ENCODE results near the gene NAGS. TPM values are rescaled to one million over a fixed set of nuclear protein-coding genes. Genes with fewer than 3 reads are reported as not detected.
"Not testable (repeated sequence)": the region's sequence is repeated elsewhere in the genome, so short reads cannot be mapped to it uniquely, and the experiment has no call there.

The NAGS gene
- total RNA-seq, 3 donors from 2014 or later: 0.16 to 5.2 (median 4.7) TPM

DNA sequence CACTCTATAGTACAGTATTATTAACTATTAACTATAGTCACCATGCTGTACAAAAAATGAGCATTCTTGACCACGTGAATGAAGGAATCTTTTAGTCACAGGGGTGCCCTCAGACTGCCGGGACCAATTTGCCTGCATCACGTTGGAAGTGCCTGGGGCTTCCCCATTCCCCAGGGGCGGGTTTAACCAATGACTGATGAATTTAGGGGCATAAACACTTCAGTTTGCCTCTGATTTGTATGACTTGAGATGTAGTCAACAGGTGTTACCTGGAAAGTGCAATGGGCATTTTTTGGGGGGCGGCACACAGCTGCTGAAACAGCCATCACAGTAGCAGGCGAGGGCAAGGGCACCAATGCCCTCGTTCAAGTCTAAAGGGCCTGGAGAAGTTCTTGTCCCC lies 41.9 kb upstream of the NAGS start:
- Histone ChIP-seq H3K27me3 (no peaks in the 10 kb centered on the region), H3K36me3 (no peaks in the 10 kb centered on the region), H3K4me3 (no peak overlapping the region), H3K27ac (no peak overlapping the region), H3K9me3 (no peaks in the 10 kb centered on the region), H3K4me1 (no peaks in the 10 kb centered on the region)
- DNase-seq (ENCODE audit: low spot score in 2 of 2): no peak
- TF ChIP-seq POLR2AphosphoS5 (IDR thresholded peaks at IDR 0.05) (no peak), POLR2A (IDR thresholded peaks at IDR 0.05) (no peak)
- TF ChIP-seq, protein P1, sequence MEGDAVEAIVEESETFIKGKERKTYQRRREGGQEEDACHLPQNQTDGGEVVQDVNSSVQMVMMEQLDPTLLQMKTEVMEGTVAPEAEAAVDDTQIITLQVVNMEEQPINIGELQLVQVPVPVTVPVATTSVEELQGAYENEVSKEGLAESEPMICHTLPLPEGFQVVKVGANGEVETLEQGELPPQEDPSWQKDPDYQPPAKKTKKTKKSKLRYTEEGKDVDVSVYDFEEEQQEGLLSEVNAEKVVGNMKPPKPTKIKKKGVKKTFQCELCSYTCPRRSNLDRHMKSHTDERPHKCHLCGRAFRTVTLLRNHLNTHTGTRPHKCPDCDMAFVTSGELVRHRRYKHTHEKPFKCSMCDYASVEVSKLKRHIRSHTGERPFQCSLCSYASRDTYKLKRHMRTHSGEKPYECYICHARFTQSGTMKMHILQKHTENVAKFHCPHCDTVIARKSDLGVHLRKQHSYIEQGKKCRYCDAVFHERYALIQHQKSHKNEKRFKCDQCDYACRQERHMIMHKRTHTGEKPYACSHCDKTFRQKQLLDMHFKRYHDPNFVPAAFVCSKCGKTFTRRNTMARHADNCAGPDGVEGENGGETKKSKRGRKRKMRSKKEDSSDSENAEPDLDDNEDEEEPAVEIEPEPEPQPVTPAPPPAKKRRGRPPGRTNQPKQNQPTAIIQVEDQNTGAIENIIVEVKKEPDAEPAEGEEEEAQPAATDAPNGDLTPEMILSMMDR (IDR thresholded peaks at IDR 0.05): no peak
- intact Hi-C loops (cut with DNase I; ENCODE audit: low total_unique reads): no loop called here

DNA sequence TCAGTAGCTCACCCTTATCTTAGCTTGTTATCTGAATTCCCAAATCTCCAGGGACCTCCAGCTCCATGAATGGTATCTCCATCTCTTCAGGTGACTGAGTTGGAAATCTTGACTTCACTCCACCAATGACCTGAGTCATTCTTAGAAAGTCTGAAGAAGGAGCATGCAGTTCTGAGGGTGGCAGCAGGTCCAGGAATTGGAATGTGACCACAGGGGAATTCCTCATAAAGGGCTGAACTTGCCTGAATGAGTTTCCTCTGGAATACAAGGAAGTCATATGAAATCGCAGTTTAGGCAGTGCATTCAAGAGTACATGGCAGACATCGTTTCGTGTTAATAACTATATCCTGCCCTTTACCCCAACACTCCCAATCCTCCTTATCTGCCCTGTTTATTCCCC lies 38.1 kb upstream of the NAGS start:
- Histone ChIP-seq H3K27me3 (no peaks in the 10 kb centered on the region), H3K4me1 (no peaks in the 10 kb centered on the region), H3K4me3 (no peak overlapping the region), H3K36me3 (no peaks in the 10 kb centered on the region), H3K9me3 (no peaks in the 10 kb centered on the region), H3K27ac (no peak overlapping the region)
- intact Hi-C loops (cut with DNase I; ENCODE audit: low total_unique reads): no loop called here
- no peak for DNase-seq (ENCODE audit: low spot score in 2 of 2)
- TF ChIP-seq POLR2AphosphoS5 (IDR thresholded peaks at IDR 0.05) (no peak), POLR2A (IDR thresholded peaks at IDR 0.05) (no peak)
- TF ChIP-seq, protein P1 (IDR thresholded peaks at IDR 0.05): no peak

DNA sequence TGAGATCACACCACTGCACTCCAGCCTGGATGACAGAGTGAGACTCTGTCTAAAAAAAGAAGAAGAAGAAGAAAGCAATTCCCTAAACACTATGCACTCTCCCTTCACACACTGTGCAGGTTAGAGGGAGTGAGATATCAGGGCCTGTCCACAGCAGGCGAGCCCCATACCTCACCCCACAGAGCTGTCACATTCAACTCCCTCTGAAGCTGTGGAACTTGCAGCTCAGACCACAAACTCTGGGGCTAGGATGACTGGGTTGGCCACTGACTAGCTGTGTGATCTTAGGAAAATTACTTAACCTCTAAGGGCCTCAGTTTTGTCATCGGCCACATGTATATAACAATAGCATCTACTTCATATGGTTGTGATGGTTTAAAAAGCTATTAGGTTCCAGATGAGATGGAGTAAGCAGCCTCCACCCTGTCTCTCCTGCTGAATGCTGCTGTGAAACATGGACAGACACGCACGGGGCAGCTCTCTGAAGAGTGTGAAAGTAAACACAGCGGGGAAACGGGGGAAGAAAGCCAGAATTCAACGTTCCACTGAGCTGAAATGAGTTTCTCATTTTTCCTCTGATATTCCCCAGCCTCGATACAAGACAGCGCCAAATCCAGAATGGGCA lies 37.1 kb upstream of the NAGS start:
- H3K27ac ChIP-seq: no peak overlapping the region
- TF ChIP-seq, protein P1 (IDR thresholded peaks at IDR 0.05): no peak
- TF ChIP-seq POLR2AphosphoS5 (IDR thresholded peaks at IDR 0.05) (no peak), POLR2A (IDR thresholded peaks at IDR 0.05) (no peak)
- DNase-seq (ENCODE audit: low spot score in 2 of 2): no peak

DNA sequence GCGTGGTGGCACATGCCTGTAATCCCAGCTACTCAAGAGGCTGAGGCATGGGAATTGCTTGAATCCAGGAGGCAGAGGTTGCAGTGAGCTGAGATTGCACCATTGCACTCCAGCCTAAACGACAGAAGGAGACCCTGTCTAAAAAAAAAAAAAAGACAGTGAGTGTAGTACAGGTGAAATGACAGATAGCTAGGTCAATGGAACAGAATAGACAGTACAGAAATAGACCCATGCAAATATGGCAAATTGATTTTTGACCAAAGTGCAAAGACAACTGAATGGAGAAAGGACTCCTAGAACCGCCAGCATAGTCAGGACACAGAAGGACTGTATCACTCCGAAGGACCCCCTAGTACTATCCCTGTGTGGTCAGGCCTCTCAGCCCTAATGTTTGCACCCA lies 34.1 kb upstream of the NAGS start:
- Histone ChIP-seq H3K27ac (no peak overlapping the region), H3K36me3 (no peaks in the 10 kb centered on the region), H3K27me3 (no peaks in the 10 kb centered on the region), H3K4me3 (no peak overlapping the region), H3K9me3 (no peaks in the 10 kb centered on the region), H3K4me1 (no peaks in the 10 kb centered on the region)
- intact Hi-C loops (cut with DNase I; ENCODE audit: low total_unique reads): no loop called here
- no peak for DNase-seq (ENCODE audit: low spot score in 2 of 2)
- TF ChIP-seq, protein P1 (IDR thresholded peaks at IDR 0.05): no peak
- TF ChIP-seq POLR2A (IDR thresholded peaks at IDR 0.05): no peak
- no peak for TF ChIP-seq POLR2AphosphoS5 (IDR thresholded peaks at IDR 0.05)

More for the DNA sequence above, 37.1 kb upstream of the NAGS start:
- H3K9me3 ChIP-seq: no peaks in the 10 kb centered on the region
- no peak overlapping the region for H3K4me3 ChIP-seq
- no peaks in the 10 kb centered on the region for H3K36me3 ChIP-seq
- intact Hi-C loops (cut with DNase I; ENCODE audit: low total_unique reads): no loop called here
- no peaks in the 10 kb centered on the region for H3K27me3 ChIP-seq
- H3K4me1 ChIP-seq: no peaks in the 10 kb centered on the region

DNA sequence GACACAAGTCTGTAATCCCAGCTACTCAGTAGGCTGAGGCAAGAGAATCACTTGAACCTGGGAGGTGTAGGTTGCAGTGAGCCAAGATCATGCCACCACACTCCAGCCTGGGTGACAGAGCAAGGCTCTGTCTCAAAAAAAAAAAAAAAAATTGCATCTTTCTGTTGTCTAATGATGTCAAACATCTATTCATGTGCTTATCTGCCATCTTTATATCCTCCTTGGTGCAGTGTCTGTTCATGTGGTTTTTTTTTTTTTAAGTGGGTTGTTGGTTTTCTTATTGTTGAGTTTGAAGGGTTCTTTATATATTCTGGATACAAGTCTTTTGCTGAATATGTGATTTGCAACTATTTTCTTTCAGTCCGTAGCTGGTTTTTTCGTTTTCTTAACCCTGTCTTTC lies 33.0 kb upstream of the NAGS start:
- DNase-seq (ENCODE audit: low spot score in 2 of 2); H3K27me3 ChIP-seq; H3K4me3 ChIP-seq; H3K4me1 ChIP-seq; H3K27ac ChIP-seq; intact Hi-C loops (cut with DNase I; ENCODE audit: low total_unique reads); H3K36me3 ChIP-seq; H3K9me3 ChIP-seq: not testable (repeated sequence)

DNA sequence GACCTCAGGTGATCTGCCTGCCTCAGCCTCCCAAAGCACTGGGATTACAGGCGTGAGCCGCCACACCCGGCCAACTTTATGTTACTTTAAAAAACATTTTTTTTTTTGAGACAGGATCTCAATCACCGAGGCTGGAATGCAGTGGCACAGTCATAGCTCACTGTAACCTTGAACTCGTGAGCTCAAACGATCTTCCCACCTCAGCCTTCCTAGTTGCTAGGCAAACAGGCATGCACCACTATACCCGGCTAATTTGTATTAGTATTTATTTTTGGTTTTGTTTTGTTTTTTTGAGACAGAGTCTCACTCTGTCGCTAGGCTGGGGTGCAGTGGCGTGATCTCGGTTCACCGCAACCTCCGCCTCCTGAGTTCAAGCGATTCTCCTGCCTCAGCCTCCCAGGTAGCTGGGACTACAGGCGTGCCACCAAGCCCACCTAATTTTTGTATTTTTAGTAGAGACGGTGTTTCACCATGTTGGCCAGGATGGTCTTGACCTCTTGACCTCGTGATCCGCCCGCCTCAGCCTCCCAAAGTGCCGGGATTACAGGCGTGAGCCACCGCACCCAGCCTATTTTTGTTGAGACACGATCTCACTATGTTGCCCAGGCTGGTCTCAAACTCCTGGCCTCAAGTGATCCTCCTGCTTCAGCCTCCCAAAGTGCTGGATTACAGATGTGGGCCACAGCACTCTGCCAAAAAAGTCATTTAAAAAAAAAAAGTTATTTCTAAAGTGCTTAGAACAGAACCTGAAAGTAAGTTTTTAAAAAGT lies 31.8 kb upstream of the NAGS start:
- H3K27me3 ChIP-seq; H3K36me3 ChIP-seq; H3K4me3 ChIP-seq; H3K27ac ChIP-seq; H3K9me3 ChIP-seq; intact Hi-C loops (cut with DNase I; ENCODE audit: low total_unique reads); DNase-seq (ENCODE audit: low spot score in 2 of 2); H3K4me1 ChIP-seq: not testable (repeated sequence)

All from breast epithelium (tissue), 4 donors.